Osteoblast (primary cell): ENCODE results near the gene RACK1. TPM values are rescaled to one million over a fixed set of nuclear protein-coding genes. Genes with fewer than 3 reads are reported as not detected.

Experiments
- DNase-seq: peaks from one replicate; pipeline ENCODE4 v3.0.0; 2011; ENCODE audit warnings: low spot score, mixed read lengths; ENCODE audit not compliant: insufficient read length; ENCODE audit errors: missing footprints
- H2AFZ ChIP-seq: 2 replicates; pipeline ENCODE4 v1.6.0; 2011; ENCODE audit warnings: mild to moderate bottlenecking, low read length
- H3K27ac ChIP-seq: 2 replicates; pipeline ENCODE4 v1.5.1; 2011; ENCODE audit warnings: mild to moderate bottlenecking, low read depth, low read length, moderate library complexity
- H3K27me3 ChIP-seq: 2 replicates; pipeline ENCODE4 v1.6.0; 2012; ENCODE audit warnings: mild to moderate bottlenecking, control low read depth, inconsistent platforms, low read length, moderate library complexity; ENCODE audit not compliant: insufficient read depth
- H3K36me3 ChIP-seq: 2 replicates; pipeline ENCODE4 v1.5.1; 2011; ENCODE audit warnings: mild to moderate bottlenecking, low read length, control low read depth, moderate library complexity; ENCODE audit not compliant: insufficient read depth
- H3K4me1 ChIP-seq: 2 replicates; pipeline ENCODE4 v1.5.1; 2011; ENCODE audit warnings: mild to moderate bottlenecking, low read length, control low read depth, moderate library complexity; ENCODE audit not compliant: insufficient read depth
- H3K4me2 ChIP-seq: 2 replicates; pipeline ENCODE4 v1.6.0; 2011; ENCODE audit warnings: mild to moderate bottlenecking, low read length; ENCODE audit not compliant: insufficient read depth
- H3K4me3 ChIP-seq: fragments of 200-600 bp; sonication (generic); 3 replicates; pipeline ENCODE4 v1.5.1; 2012; ENCODE audit warnings: mild to moderate bottlenecking, low read length, inconsistent platforms; ENCODE audit not compliant: insufficient read depth
- H3K79me2 ChIP-seq: 2 replicates; pipeline ENCODE4 v1.6.0; 2012; ENCODE audit warnings: mild to moderate bottlenecking, low read length, control low read depth, inconsistent platforms; ENCODE audit not compliant: insufficient read depth
- H3K9me3 ChIP-seq: 2 replicates; pipeline ENCODE4 v1.5.1; 2011; ENCODE audit warnings: low read depth, low read length, control low read depth
- H4K20me1 ChIP-seq: 2 replicates; pipeline ENCODE4 v1.6.0; 2012; ENCODE audit warnings: mild to moderate bottlenecking, low read length, control low read depth; ENCODE audit not compliant: insufficient read depth
- total RNA-seq: library from RNA; depleted of rRNA; stranded (reverse); fragments of >200 nt; gene quantifications from 2 replicates; pipeline ENCODE4 v1.2.3, GENCODE V29; 2012
- TF ChIP-seq, protein P1 (sequence below): IDR thresholded peaks from 2 replicates; pipeline ENCODE4 v1.5.1; 2011; ENCODE audit warnings: mild to moderate bottlenecking, low read depth, low read length, moderate library complexity; ENCODE audit errors: extremely low read depth

The RACK1 gene
- total RNA-seq, 1 donor, result 4,007 TPM

DNA sequence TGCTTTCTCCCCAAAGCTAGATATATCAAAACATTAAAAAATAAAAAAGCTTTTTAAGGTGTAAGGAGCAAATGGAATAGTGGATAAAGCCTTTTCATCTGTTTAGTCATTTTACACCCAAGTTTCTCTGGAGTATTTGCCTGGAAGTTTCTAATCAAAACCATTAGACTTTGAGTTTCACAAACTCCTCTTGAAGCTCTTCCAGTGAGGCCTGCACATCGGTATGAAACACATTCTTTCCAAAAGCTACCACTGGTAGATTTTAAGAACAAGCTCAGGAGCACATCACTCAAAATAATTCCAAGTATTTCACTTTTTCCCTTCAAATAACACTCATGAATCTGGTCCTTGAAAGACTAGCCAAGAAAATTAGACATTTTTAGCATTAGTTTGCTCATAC, 11.6 kb upstream of the RACK1 start:
- no peak for DNase-seq
- Histone ChIP-seq H3K36me3 (peaks cover 27% of the 10 kb centered on the region), H3K9me3 (no peaks in the 10 kb centered on the region), H3K79me2 (peaks cover 98% of the 10 kb centered on the region), H3K4me2 (no peak overlapping the region), H3K27me3 (no peaks in the 10 kb centered on the region), H4K20me1 (peaks cover 75% of the 10 kb centered on the region), H3K4me1 (peaks cover 20% of the 10 kb centered on the region), H2AFZ (no peak overlapping the region), H3K4me3 (no peak overlapping the region), H3K27ac (peak overlapping the region; percentile 7)
- TF ChIP-seq, protein P1, sequence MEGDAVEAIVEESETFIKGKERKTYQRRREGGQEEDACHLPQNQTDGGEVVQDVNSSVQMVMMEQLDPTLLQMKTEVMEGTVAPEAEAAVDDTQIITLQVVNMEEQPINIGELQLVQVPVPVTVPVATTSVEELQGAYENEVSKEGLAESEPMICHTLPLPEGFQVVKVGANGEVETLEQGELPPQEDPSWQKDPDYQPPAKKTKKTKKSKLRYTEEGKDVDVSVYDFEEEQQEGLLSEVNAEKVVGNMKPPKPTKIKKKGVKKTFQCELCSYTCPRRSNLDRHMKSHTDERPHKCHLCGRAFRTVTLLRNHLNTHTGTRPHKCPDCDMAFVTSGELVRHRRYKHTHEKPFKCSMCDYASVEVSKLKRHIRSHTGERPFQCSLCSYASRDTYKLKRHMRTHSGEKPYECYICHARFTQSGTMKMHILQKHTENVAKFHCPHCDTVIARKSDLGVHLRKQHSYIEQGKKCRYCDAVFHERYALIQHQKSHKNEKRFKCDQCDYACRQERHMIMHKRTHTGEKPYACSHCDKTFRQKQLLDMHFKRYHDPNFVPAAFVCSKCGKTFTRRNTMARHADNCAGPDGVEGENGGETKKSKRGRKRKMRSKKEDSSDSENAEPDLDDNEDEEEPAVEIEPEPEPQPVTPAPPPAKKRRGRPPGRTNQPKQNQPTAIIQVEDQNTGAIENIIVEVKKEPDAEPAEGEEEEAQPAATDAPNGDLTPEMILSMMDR, result no peak

DNA sequence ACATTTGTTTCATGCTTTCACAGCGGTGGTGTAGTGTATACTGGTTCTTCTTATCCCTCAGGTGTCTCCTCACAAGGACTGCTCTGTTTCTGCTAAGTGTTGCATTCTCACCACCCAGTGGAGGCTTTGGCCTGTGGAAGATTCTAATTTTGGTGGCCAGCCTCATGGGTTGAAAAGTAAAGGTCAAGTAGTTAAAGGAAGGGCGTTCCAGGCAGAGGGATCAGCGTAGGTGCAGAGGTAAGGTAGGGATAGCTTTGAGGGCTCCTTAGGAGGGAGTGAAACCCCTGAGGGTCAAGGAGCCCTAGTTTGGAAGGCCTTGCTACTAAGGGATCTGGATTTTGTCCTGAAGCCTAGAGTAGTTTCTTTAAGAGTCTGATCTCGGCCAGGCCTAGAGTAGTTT, 4.6 kb upstream of the RACK1 start:
- H3K79me2 ChIP-seq, result peaks cover 84% of the 10 kb centered on the region
- TF ChIP-seq, protein P1, result no peak
- no peak overlapping the region for H2AFZ ChIP-seq
- H3K4me3 ChIP-seq, result peak overlapping the region; percentile 84
- H3K4me2 ChIP-seq, result peak overlapping the region; percentile 80
- no peaks in the 10 kb centered on the region for H3K27me3 ChIP-seq
- no peaks in the 10 kb centered on the region for H3K9me3 ChIP-seq
- peaks cover 36% of the 10 kb centered on the region for H4K20me1 ChIP-seq
- peak overlapping the region; percentile 95 for H3K27ac ChIP-seq
- peaks cover 38% of the 10 kb centered on the region for H3K4me1 ChIP-seq
- DNase-seq, result no peak
- H3K36me3 ChIP-seq, result peaks cover 12% of the 10 kb centered on the region

DNA sequence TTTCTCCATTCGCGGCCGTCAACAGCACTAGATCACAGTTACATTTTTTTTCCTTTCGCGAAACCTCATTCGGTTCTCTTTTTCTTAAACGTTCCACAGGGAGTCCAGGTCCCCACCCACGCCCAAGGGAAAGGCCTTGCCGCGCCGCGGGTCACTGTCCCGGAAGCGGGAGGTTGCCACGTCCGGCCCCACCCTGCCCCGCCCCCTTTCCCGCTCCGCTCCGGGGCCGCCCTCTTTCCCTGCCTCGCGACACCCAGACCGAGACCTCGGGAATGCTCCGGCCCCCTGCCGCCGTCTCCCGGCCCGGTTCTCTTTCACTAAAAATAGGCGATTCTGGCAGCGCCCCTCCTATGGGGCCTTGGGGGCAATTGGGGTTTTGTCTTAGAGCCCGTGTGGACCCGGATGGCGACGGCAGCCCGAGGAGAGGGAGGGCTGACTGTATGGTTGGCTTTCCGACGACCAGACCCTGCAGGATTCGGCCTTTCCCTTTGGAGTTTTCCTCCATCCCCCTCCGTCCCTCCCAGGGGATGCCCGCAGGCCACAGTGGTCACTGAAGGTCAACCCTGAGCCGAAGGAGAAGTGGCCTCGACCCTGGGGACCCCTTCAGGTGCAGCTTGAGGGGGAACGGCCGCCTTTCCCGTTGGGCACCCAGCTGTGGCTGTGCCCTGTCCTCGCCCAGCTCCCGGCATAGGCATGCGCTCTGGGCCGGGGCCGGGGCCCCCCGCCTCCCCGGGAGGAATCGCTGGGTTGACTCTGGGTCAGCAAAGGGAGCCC, 2.8 kb upstream of the RACK1 start:
- TF ChIP-seq, protein P1, result no peak
- peaks cover 17% of the 10 kb centered on the region for H3K36me3 ChIP-seq
- no peaks in the 10 kb centered on the region for H3K9me3 ChIP-seq
- H3K4me2 ChIP-seq, result peak overlapping the region; percentile 80
- H4K20me1 ChIP-seq, result peaks cover 45% of the 10 kb centered on the region
- peak overlapping the region; percentile 94 for H2AFZ ChIP-seq
- H3K79me2 ChIP-seq, result peaks cover 85% of the 10 kb centered on the region
- H3K27me3 ChIP-seq, result no peaks in the 10 kb centered on the region
- H3K4me3 ChIP-seq, result peak overlapping the region; percentile 84
- H3K4me1 ChIP-seq, result peaks cover 49% of the 10 kb centered on the region
- H3K27ac ChIP-seq, result peak overlapping the region; percentile 95
- peak; percentile 96 for DNase-seq

DNA sequence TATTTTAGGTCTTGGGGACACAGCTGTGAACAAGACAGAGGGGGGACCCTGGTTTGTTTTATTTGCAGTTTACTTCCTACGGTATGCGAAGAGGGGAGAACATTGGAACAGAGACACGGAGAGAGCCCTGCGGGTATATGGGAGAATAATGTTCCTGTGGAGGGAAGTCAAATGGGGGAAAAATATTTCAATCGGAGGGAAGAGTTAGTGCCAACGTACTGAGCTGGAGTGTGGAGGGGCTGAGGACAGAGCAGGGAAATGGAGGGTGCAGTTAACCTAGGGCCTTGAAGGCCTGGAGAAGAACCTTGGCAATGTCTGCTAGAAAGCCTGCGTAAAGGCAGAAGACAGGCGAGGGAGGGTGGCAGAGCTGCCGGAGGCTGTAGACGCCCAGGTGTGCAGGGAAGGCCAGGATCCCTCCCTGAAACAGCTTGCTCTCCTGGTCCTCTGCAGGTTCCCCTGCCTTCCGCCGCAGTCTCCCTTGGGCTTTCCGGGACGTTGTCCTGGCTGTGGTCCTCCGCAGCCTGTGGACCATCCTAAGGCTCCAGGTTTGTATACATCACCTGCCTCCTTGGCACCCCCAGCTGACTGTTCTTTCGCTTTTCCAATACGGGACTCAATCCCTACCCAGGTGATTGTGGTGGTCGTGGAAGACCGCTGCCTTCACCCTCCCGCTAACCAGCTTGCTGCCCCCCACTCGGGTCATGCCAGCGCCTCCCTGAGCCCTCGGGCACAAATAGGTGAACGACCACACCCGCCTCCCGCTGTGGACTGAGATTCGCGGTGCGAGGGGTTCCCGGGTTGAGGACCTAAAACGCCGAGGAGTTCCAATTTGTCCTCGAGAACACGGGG, 1.9 kb upstream of the RACK1 start:
- H3K27ac ChIP-seq, result peak overlapping the region; percentile 95
- H3K36me3 ChIP-seq, result peaks cover 25% of the 10 kb centered on the region
- TF ChIP-seq, protein P1, result no peak
- H3K4me2 ChIP-seq, result peak overlapping the region; percentile 80
- peak overlapping the region; percentile 84 for H3K4me3 ChIP-seq
- peaks cover 85% of the 10 kb centered on the region for H3K79me2 ChIP-seq
- H3K4me1 ChIP-seq, result peaks cover 56% of the 10 kb centered on the region
- no peaks in the 10 kb centered on the region for H3K27me3 ChIP-seq
- no peaks in the 10 kb centered on the region for H3K9me3 ChIP-seq
- DNase-seq, result no peak
- peak overlapping the region; percentile 94 for H2AFZ ChIP-seq
- H4K20me1 ChIP-seq, result peaks cover 47% of the 10 kb centered on the region
